GM19099 (cell line): ENCODE measurements around the gene NPLOC4.

Experiments
- POLR2A ChIP-seq: IDR thresholded peaks from 3 replicates; pipeline ENCODE4 v1.6.1; 2011; ENCODE audit warnings: low read depth; ENCODE audit not compliant: insufficient read length; ENCODE audit errors: extremely low read depth

NPLOC4 gene

DNA sequence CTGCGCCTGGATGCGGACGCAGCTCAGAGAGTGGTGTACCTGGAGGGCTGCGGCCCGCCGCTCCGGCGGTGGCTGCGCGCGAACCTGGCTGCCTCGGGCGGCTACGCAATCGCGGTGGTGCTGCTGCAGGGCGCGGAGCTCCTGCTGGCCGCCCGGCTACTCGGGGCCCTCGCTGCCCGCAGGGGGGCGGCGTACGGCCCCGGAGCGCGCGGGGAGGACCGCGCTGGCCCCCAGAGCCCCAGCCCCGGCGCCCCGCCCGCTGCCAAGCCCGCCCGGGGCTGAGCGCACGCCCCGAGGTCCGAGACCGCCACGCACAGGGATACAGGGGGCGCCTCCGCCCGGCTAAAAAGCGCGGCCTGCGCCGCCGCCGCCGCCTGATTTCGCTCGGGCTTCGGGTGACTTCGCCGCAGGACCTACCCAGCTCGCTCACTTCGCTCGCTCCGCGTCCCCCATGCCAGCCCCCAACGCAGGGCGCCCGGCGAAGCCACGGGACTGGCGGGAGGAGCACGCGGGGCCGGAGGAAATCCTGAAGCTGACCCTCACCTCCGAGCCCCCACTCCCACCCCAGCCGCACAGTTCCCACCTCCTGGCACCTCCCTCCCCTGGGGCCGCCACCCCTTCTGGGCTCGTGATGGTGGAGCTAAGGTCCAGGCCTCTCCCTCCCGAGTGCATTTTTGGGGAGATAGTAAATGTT is 11.2 kb upstream of the NPLOC4 start:
- TF ChIP-seq POLR2A, result no peak

DNA sequence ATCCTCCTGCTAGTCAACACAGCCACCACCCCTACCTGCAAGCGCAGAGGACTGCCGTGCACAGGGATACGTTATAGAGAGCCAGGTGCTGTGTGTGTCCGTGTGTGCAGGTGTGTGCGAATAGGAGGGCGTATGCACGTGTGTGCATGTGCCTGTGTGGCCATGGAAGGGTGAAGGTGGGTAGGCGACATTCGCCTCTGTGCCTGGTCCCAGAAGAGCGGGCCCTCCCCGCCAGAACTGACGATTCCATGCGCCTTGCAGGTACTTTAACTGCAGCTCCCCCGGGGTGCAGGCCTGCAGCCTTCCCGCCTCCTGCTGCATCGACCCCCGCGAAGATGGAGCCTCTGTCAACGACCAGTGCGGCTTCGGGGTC is 10.7 kb upstream of the NPLOC4 start:
- no peak for TF ChIP-seq POLR2A

DNA sequence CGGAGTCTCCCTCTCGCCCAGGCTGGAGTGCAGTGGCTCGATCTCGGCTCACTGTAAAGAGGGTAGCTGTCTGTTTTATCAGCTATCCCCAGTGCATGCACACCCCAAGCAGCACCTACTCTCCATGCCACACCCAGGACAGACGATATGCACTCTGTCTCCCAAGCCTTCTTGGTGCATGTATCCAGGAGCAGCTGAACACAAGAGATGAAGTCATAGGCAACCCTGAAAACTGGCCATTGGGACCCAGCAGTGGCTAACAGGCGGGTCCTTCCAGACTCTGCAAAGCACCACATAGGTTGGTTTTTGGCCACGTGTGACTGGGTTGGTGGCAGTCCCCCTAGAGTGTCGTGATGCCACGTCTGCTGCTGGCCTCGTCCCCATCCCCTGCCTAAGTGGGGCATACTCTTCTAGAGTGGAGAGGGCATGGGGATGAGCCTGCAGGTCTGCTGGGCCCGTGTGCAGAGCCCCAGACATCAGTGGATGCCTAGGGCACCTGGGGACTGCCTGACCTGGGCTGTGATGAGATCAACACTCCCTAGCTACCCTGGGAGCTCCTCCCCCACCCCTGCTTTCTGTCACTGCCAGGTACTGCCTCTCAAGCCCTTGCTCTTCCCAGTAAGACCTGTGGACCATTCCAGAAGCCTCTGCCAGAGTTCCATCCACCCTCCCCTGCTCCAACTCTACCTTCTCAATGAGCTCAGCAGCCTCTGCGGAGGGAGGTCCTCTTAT is 10.1 kb upstream of the NPLOC4 start:
- TF ChIP-seq POLR2A, result no peak

DNA sequence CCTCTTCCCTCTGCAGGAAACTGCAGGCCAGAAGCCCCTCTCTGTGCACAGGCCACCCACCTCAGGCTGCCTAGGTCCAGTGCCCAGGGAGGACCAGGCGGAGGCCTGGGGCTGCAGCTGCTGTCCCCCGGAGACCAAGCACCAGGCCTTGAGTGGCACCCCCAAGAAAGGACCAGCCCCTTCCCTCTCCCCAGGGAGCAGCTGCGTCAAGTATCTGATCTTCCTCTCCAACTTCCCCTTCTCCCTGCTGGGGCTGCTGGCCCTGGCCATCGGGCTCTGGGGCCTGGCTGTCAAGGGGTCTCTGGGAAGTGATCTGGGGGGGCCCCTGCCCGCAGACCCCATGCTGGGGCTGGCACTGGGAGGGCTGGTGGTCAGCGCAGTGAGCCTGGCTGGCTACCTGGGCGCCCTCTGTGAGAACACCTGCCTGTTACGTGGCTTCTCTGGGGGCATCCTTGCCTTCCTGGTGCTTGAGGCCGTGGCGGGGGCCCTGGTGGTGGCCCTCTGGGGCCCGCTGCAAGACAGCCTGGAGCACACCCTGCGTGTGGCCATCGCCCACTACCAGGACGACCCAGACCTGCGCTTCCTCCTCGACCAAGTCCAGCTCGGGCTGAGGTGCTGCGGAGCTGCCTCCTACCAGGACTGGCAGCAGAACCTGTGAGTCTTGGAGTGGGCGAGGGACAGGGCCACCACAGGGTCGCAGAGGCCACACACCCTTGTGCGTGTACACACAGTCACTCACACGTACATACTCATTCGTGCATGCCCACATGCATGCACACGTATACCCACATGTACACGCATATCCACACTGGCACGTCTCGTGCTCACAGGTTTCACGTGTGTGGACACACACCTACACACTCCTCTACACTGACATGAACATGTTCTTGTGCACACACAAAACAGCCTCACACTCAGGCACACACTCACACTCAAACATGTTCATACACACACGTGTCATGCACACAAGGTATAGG is 8.4 kb upstream of the NPLOC4 start:
- TF ChIP-seq POLR2A, result no peak

DNA sequence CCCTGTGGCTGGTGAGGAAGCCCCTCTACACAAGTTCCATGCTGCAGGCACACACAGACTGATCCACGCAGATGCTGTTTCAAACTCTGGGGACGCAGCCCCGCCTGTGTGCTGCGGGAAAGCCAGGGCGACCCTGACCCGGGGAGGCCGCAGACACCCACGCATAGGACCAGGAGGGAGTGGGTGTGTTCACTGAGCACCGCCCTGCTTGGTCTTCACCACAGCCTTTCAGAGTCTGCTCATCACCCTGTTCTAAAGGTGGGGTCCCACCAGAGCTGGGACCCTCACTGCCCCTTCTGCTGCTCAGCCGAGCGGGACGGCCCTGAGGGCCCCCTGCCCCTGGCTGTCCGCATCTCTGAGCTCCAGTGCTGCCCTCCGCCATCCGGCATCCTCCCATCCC is 7.6 kb upstream of the NPLOC4 start:
- TF ChIP-seq POLR2A, result no peak

DNA sequence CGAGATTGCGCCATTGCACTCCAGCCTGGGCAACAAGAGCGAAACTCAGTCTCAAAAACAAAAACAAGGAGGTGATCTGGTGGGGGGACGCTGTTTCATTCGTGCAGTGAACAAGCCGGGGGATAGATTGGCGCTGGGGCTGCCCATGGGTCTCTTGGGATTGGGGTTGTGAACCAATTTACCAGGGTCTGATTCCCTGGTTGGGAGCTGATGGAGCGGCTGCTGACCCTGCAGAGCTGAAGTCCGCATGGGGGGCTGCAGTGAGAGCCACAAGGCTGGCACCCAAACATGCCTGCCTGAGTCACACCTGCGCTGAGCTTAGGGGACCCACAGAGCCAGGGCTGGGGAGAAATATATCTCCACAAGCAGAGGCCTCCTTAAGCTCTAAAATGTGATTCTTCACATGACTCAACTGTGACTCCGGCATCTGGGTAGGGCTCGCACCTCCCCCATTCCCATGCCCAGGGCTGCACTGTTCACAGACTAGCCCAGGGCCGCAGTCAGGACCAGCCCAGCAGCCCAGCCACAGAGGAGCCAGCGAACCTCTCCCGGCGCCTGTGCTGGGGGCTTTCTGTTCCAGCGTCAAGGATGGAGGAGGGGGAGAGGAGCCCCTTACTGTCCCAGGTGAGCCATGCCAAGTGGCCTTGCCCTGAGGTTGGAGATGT is 5.0 kb upstream of the NPLOC4 start:
- no peak for TF ChIP-seq POLR2A

DNA sequence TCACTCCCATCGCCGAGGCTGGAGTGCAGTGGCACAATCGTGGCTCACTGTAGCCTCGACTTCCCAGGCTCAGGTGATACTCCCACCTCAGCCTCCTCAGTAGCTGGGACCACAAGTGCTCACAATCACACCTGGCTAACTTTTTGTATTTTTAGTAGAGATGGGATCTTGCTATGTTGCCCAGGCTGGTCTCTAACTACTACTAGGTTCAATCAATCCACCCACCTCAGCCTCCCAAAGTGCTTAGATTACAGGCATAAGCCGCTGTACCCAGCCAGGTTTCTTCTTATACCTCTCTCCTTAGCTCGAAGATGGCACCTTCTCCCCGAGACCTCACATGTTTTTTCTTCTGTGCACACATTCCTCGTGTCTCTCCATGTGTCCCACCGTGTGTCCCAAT is 3.1 kb upstream of the NPLOC4 start:
- TF ChIP-seq POLR2A, result no peak

DNA sequence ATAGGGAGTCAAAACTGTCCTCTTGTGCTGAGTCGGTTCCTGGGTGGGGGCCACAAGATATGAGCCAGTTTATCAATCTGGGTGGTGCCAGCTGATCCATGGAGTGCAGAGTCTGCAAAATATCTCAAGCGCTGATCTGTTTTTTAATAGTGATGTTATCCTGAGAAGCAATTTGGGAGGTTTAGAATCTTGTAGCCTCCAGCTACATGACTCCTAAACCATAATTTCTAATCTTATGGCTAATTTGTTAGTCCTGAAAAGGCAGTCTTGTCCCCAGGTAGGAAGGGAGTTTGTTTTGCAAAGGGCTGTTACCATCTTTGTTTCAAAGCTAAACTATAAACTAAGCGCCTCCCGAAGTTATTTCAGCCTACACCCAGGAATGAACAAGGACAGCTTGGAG is 1.8 kb upstream of the NPLOC4 start:
- no peak for TF ChIP-seq POLR2A

DNA sequence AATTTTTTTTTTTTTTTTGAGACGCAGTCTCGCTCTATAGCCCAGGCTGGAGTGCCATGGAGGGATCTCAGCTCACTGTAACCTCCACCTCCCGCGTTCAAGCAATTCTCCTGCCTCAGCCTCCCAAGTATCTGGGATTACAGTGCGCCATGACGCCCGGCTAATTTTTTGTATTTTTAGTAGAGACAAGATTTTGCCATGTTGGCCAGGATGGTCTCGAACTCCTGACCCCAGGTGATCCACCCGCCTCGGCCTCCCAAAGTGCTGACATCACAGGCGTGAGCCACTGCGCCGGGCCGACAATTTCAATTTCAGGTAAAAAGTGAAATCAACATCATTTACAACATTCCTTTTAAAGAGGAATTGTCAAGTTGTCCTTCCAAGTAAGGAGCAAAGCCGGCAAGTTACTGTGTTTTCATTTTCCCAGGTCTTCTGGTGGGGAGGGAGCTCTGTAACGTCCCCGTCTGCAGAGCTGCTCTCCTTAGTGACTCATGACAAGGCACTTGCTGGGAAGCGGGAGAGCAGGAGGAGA is 873 bp downstream of the NPLOC4 start:
- TF ChIP-seq POLR2A, result no peak

DNA sequence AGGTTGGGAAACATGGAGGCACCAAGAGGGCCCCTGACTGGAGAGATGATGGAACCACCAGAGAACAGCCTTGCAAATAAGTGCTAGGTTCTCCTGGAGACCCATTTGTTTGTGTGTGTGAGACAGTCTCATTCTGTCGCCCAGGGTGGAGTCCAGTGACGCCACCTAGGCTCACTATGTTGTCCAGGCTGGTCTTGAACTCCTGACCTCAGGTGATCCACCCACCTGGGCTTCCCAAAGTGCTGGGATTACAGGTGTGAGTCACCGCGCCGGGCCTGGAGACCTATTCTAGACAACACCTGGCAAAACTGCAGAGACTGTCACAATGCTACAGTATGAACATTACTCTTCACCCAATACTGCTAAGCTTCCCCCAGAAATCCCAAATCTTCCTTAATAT is 1.5 kb downstream of the NPLOC4 start:
- TF ChIP-seq POLR2A, result no peak

DNA sequence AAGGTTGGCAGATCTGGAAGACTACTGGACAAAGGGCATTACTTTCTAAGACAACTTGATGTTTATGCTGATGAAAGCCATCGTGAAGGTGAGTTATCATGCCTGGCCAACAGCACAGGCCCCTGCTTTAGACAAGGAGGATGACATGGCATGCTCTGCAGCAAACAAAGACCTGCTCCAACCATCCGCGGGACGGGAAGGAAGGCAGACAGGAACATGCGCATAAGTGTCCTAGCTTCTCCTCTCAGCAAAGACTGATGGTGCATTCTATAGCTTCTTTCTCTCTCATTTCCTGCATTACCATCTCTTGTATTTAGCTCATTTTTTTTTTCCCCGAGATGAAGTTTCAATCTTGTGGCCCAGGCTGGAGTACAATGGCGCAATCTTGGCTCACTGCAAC is 5.4 kb downstream of the NPLOC4 start:
- no peak for TF ChIP-seq POLR2A

DNA sequence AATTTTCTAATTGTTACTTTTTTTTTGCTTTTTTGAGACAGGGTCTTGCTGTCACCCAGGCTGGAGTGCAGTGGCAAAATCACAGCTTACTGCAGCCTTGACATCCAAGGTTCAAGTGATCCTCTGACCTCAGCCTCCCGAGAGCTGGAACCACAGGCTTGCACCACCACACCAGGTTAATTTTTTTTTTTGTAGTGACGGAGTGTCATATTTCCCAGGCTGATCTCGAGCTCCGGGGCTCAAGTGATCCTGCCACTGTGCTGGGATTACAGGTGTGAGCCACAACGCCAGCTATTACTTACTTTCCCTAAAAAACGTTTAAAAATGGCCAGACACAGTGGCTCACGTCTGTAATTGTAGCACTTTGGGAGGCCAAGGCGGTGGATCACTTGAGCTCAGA is 6.6 kb downstream of the NPLOC4 start:
- TF ChIP-seq POLR2A, result no peak

DNA sequence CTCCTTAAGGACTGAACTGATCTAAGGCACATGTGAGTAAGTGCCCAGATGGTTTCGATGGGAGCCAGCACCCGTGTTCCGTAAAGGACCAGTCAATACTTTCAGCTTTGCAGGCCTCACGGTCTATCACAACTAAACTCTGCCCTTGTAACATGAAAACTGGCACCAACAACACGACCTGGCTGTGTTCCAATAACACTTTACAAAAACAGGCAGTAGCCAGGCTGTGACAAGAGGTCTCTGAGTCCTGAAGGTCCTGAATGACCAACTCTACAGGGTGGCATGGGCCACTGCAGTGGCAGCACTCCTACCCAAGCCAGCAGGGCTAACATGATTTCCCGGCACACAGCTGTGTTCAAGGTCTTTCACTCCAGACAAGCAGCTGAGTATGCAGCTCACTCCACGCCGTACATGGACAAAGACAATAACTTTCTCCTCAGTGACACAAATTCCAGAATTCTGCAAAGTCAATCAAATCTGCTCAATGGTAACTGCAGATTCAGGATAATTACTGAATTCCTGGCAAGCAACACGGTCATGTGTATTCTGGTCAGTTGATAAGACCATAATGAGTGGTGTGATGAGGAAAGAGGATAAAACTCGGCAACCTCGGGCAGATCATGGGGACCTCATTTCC is 15.3 kb downstream of the NPLOC4 start:
- no peak for TF ChIP-seq POLR2A

DNA sequence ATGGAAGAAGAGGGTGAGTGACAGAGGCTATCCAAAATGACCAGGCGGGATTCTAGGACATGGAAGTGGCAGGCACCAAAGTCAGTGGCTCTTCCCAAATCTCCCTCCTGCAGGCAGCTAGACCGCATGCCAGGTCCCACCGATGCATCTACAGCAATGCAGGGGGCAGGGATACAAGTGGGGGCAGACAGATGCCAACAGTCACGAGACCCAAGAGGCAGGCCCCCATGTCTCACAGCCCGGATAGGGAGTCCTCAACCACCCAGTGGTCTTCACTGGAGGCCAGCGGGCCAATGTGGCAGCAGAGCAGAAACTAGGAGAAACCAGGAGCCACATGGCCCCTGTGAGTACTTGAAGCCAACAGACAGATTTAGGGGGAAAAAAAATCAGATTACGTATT is 20.0 kb downstream of the NPLOC4 start:
- no peak for TF ChIP-seq POLR2A
